ENCODE measurements around the gene COG5. TPM values are rescaled to one million over a fixed set of nuclear protein-coding genes. Genes with fewer than 3 reads are reported as not detected.

The COG5 gene
- total and polyA plus RNA-seq, 2 of the 4 experiments (the other 2 are of a cell fraction): 18.5 to 27.4 TPM

DNA sequence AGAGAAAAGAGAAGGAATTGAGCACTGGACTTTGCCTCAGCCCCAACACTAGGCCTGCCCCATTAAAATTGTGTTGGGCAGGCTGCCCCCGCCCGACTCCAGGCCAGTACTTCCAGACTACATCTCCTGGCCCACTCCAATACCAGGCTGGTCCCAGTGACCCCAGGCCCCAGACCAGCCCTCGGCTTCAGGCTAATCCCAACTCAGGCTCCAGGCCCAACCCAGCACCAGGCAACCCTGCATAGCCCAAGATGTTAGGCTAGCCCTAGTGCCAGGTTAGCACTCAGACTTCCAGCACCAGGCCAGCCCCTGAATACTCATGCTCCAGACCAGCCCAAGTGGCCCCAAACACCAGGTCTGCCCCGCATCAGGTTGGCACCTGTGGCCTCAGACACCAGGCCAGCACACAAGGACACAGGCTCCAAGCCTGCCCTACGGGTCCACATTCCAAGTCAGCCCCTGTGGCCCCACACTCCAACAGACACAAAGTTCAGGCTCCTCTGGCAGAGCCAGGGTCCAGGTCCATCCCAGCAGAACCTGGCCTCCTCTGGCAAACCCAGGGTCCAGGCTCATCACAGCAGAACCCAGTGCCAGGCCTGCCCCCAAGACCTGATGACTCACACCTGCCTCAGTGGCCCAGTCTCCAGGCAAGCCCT lies 20.3 kb downstream of the COG5 start:
- Histone ChIP-seq H2AK5ac (ENCODE audit: low read depth, low read length) (no peak overlapping the region), H3K9me3 (ENCODE audit: control insufficient read depth, insufficient read depth, low read length) (peaks cover 6% of the 10 kb centered on the region), H2AK9ac (replicated peaks; ENCODE audit: low read depth, low read length, poor library complexity) (peak overlapping the region; percentile 81), H4K91ac (ENCODE audit: insufficient read depth, low read depth, low read length) (no peak overlapping the region), H3K14ac (replicated peaks; ENCODE audit: low read depth, low read length) (no peak overlapping the region), H3K4me2 (ENCODE audit: low read depth, low read length) (no peak overlapping the region), H3K9ac (ENCODE audit: low read depth, low read length) (no peak overlapping the region), H2BK20ac (ENCODE audit: low read depth, low read length) (no peak overlapping the region), H3K36me3 (ENCODE audit: control insufficient read depth, insufficient read depth, low read length) (peaks cover 15% of the 10 kb centered on the region), H4K5ac (ENCODE audit: low read depth, low read length) (no peak overlapping the region), H3K4ac (ENCODE audit: low read depth, low read length) (no peak overlapping the region), H3K18ac (ENCODE audit: low read depth, low read length) (no peak overlapping the region), H2BK120ac (ENCODE audit: low read depth, low read length) (no peak overlapping the region), H3K23ac (ENCODE audit: low read depth, low read length) (no peak overlapping the region), H3K4me3 (ENCODE audit: insufficient read depth, low read depth, low read length) (no peak overlapping the region), H3K4me1 (ENCODE audit: control insufficient read depth, insufficient read depth, low read length) (no peaks in the 10 kb centered on the region), H3K79me1 (ENCODE audit: low read depth in 1 of 2, low read length in 2 of 2) (peaks cover 6 to 27% of the 10 kb centered on the region in 2 experiments), H2AFZ (replicated peaks; ENCODE audit: low read length, poor library complexity) (no peak overlapping the region), H2BK15ac (ENCODE audit: low read depth, low read length) (no peak overlapping the region), H3K27me3 (ENCODE audit: control insufficient read depth, insufficient read depth, low read length) (no peaks in the 10 kb centered on the region), H2BK5ac (ENCODE audit: low read depth, low read length, poor library complexity, severe bottlenecking) (no peak overlapping the region), H3K9me1 (ENCODE audit: insufficient read depth, low read length) (no peaks in the 10 kb centered on the region), H4K8ac (ENCODE audit: low read depth in 2 of 2, low read length in 2 of 2) (no peak overlapping the region), H3K56ac (ENCODE audit: extremely low read depth, insufficient read depth, low read length) (no peak overlapping the region), H4K20me1 (ENCODE audit: insufficient read depth, low read length) (peaks cover 8% of the 10 kb centered on the region; the same call in 1 of the 2 replicates), H3K27ac (ENCODE audit: insufficient read depth, low read length) (no peak overlapping the region)
- TF ChIP-seq POLR2A (IDR thresholded peaks at IDR 0.05; ENCODE audit: low read depth, low read length) (no peak), RAD21 (IDR thresholded peaks at IDR 0.05; ENCODE audit: low read length) (no peak), MAFK (IDR thresholded peaks at IDR 0.05; ENCODE audit: low read depth, low read length) (no peak), SMC3 (IDR thresholded peaks at IDR 0.05; ENCODE audit: low read depth, low read length) (no peak), FOS (IDR thresholded peaks at IDR 0.05; ENCODE audit: low read depth, low read length) (no peak), NFE2L2 (IDR thresholded peaks at IDR 0.05; ENCODE audit: low read depth, low read length) (no peak), MAZ (IDR thresholded peaks at IDR 0.05; ENCODE audit: borderline replicate concordance, low read depth, low read length) (no peak), MXI1 (IDR thresholded peaks at IDR 0.05; ENCODE audit: borderline replicate concordance, low read depth, low read length) (no peak), RCOR1 (IDR thresholded peaks at IDR 0.05; ENCODE audit: insufficient replicate concordance, low read length) (no peak), RFX5 (IDR thresholded peaks at IDR 0.05; ENCODE audit: low read depth, low read length) (no peak), CEBPB (IDR thresholded peaks at IDR 0.05; ENCODE audit: low read depth, low read length) (no peak), BHLHE40 (IDR thresholded peaks at IDR 0.05; ENCODE audit: low read depth, low read length) (no peak)
- TF ChIP-seq, protein P1, sequence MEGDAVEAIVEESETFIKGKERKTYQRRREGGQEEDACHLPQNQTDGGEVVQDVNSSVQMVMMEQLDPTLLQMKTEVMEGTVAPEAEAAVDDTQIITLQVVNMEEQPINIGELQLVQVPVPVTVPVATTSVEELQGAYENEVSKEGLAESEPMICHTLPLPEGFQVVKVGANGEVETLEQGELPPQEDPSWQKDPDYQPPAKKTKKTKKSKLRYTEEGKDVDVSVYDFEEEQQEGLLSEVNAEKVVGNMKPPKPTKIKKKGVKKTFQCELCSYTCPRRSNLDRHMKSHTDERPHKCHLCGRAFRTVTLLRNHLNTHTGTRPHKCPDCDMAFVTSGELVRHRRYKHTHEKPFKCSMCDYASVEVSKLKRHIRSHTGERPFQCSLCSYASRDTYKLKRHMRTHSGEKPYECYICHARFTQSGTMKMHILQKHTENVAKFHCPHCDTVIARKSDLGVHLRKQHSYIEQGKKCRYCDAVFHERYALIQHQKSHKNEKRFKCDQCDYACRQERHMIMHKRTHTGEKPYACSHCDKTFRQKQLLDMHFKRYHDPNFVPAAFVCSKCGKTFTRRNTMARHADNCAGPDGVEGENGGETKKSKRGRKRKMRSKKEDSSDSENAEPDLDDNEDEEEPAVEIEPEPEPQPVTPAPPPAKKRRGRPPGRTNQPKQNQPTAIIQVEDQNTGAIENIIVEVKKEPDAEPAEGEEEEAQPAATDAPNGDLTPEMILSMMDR (conservative IDR thresholded peaks at IDR 0.05; ENCODE audit: low read depth, low read length): no peak
- TF ChIP-seq, protein P2, sequence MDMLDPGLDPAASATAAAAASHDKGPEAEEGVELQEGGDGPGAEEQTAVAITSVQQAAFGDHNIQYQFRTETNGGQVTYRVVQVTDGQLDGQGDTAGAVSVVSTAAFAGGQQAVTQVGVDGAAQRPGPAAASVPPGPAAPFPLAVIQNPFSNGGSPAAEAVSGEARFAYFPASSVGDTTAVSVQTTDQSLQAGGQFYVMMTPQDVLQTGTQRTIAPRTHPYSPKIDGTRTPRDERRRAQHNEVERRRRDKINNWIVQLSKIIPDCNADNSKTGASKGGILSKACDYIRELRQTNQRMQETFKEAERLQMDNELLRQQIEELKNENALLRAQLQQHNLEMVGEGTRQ (IDR thresholded peaks at IDR 0.05; ENCODE audit: low read depth, low read length): no peak
- TF ChIP-seq, protein P3, sequence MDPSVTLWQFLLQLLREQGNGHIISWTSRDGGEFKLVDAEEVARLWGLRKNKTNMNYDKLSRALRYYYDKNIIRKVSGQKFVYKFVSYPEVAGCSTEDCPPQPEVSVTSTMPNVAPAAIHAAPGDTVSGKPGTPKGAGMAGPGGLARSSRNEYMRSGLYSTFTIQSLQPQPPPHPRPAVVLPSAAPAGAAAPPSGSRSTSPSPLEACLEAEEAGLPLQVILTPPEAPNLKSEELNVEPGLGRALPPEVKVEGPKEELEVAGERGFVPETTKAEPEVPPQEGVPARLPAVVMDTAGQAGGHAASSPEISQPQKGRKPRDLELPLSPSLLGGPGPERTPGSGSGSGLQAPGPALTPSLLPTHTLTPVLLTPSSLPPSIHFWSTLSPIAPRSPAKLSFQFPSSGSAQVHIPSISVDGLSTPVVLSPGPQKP (IDR thresholded peaks at IDR 0.05; ENCODE audit: borderline replicate concordance, low read depth, low read length): no peak
- DNase-seq (no peak), ATAC-seq (ENCODE audit: low read depth) (no peak)
- dilution Hi-C loops (cut with HindIII; ENCODE audit: low sequenced_read_pairs, unreplicated experiment) (no loop called here), intact Hi-C loops (cut with micrococcal nuclease) (no loop called here), in situ Hi-C loops (cut with MboI; ENCODE audit: low sequenced_read_pairs) (no loop called here)
- ChIA-PET CTCF (no interaction called here), POLR2A (ENCODE audit: unreplicated experiment) (no interaction called here)
- BruUV-seq (replicated peaks): no TSS peak
- 80% methylated on average over 1 of the region's 5 CpGs; no CpG with 5 or more reads in 1 of the 2 experiments for WGBS, 2 experiments (ENCODE audit: extremely low coverage in 2 of 2, insufficient read length in 1 of 2)

All from IMR-90 (cell line).